Measurements from ENCODE around the gene ZNF397.
A peak's percentile ranks its signal among the peaks of the same experiment; 100 is the strongest.
"Not testable (repeated sequence)": the region's sequence is repeated elsewhere in the genome, so short reads cannot be mapped to it uniquely, and the experiment has no call there.

The ZNF397 gene

GRCh38 chr18:35240664-35241447 is at the start of gene ZNF397:
Gene ZNF397 (plus strand): TSS chr18:35241034. CDS start chr18:35242471, 1,437 bp downstream.
- DNase-seq (ENCODE audit: low spot score), result peak; percentile 93

- DNase-seq (ENCODE audit: low spot score), result no peak
These were observed 49.2 kb upstream of the ZNF397 start for GRCh38 chr18:35191698-35192025.

DNA sequence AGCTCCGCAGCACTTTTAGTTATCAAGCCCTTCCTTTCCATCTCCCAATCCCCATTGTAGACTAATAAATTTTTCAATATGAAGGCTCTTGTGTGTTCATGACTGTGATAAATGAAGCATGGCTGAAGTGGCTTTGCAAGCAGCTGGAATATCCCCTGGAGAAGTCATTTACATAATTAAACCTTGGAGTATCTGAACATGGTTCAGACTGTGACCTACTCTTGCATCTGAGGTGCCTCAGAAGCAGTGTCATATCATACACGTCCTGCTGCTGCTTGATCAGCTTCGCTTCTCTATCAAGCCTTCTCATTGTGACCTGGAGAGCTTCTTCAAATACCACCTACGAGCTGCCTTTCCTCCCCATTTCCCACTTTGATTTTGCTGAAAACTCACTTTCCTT is 48.4 kb upstream of the ZNF397 start:
- no peak for DNase-seq (ENCODE audit: low spot score)

- no peak for DNase-seq (ENCODE audit: low spot score)
These were observed 47.5 kb upstream of the ZNF397 start for GRCh38 chr18:35193316-35193715.

DNA sequence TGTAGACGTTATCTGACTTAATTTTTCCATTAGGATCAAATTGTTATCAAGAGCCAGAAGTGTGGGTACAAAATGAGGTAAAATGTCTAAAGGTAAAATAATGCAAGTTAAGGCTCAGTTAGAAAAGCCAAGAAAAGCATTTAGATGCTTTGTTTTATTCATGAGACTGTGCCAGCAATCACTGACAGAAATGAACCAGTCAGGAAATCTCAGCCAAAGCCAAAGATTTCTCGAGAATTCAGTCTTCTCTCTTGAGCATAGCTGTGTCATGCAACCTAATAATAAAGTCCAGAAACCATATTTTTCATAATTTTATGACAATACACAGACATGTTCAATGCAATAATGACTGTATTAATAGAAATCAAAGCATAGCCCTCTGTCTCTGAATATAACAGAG is 43.5 kb upstream of the ZNF397 start:
- DNase-seq (ENCODE audit: low spot score), result no peak

DNA sequence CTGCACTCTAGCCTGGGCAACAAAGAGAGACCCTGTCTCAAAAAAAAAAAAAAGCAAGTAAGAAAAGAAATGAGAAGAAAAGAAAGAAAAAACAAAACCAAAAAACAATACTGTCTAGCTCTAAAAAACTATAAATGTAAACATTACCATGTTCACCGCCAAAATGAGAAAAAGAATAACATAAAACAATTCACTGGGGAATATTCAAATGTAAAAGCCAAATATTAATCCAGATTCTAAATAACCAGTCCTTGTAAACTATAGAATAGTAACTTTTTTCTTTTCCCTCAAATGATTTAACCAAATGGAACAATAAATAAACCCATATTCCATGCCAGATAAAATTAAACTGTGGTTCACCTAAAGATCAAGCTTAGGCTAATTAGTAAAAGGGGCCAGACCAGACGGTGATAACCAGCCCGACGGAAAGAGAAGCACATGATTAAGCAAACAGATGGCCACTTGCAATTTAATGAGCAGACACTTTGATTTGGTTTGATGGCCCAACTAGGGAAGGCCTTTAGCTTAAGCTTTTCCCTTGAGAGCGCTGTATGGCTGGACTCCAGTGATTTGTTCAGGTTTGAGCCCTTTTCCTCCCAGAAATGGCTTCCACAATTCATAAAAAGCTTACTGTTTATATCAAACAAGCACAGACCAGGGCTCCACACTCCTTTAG is 39.4 kb upstream of the ZNF397 start:
- DNase-seq (ENCODE audit: low spot score), result no peak

DNA sequence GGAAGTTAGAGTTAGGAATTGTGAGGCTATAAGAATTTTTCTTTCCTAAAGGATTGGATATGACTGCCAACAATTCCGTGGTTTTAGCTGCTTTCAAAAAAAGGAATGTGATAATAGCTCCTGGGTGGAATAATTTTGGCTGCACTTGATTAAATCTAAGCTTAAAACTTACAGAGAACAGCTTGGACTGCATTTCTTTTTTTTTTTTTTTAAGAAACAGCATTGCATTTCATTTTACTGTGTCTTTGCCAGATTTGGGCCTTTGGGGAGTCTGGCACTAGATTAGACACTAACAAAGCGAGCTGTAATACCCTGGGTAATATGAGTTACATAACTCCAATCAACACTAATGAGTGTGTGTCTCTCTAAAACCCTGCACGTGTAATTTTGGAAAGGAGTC is 37.8 kb upstream of the ZNF397 start:
- no peak for DNase-seq (ENCODE audit: low spot score)

DNA sequence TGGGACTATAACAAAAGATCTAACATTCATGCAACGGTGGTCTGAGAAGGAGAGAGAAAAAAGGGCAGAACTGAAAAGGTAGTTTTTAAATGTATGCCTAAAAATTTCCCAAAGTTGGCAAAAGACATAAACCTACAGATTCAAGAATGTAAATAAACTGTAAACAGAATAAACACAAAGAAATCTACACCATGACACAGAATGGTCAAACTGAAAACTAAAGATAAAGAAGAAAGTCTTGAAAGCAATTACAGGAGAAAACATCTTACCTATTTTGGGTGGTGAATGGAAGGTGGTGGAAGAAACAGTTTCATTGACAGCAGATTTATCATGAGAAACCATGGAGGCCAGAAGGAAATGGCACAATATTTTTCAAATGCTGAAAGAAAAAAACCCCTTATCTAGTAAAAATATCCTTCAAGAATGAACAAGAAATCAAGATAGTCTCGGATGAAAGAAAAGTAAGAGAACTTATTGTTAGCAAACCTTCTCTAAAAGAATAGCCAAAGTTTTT is 35.6 kb upstream of the ZNF397 start:
- no peak for DNase-seq (ENCODE audit: low spot score)

- not testable (repeated sequence) for DNase-seq (ENCODE audit: low spot score)
These were observed 34.9 kb upstream of the ZNF397 start for GRCh38 chr18:35205746-35206458.

GRCh38 chr18:35215026-35215425 is 25.8 kb upstream of the ZNF397 start:
- no peak for DNase-seq (ENCODE audit: low spot score)

DNA sequence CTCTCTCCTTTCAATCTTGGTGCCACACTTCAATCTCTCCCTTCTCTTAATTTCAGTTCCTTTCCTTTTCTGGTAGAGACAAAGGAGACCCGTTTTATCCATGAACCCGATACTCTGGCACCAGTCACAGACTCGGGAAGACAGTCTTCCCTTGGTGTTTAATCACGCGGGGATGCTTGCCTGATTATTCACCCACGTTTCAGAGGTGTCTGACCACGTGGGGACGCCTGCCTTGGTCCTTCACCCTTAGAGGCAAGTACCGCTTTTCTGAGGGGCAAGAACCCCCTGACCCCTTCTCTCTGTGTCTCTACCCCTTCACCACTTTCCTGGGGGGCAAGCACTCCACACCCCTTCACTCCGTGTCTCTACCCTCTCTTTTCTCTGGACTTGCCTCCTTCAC is 24.2 kb upstream of the ZNF397 start:
- not testable (repeated sequence) for DNase-seq (ENCODE audit: low spot score)

- not testable (repeated sequence) for DNase-seq (ENCODE audit: low spot score)
These were observed 21.5 kb upstream of the ZNF397 start for GRCh38 chr18:35219331-35219730.

GRCh38 chr18:35220424-35220823 is 20.4 kb upstream of the ZNF397 start:
- no peak for DNase-seq (ENCODE audit: low spot score)

GRCh38 chr18:35223797-35224196 is 17.0 kb upstream of the ZNF397 start:
- DNase-seq (ENCODE audit: low spot score), result no peak

GRCh38 chr18:35227254-35227653 is 13.6 kb upstream of the ZNF397 start:
- DNase-seq (ENCODE audit: low spot score), result no peak

GRCh38 chr18:35231052-35231451 is 9.8 kb upstream of the ZNF397 start:
- DNase-seq (ENCODE audit: low spot score), result peak; percentile 83

- no peak for DNase-seq (ENCODE audit: low spot score)
These were observed 4.1 kb upstream of the ZNF397 start for GRCh38 chr18:35236571-35237363.

DNA sequence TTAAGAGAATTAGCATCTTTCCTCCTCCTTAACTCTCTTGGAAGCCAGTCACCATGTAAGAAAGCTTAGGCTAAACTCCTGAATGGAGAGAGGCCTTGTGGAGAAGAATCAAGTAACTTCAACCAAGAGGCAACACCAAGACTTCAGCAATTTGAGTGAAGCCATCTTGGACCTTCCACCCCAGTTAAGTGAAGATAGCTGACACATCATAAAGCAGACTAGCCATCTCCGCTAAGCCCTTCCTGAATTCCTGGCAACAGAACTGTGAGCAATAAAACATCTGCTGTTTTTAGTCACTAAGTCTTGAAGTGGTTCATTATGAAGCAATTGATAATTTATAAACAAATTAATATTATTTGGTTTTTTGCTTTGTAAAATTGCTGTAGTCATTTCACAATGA is 1.5 kb upstream of the ZNF397 start:
- DNase-seq (ENCODE audit: low spot score), result no peak

- no peak for DNase-seq (ENCODE audit: low spot score)
These were observed 592 bp downstream of the ZNF397 start for GRCh38 chr18:35241448-35241804.

GRCh38 chr18:35242426-35242825 is 1.6 kb downstream of the ZNF397 start:
- no peak for DNase-seq (ENCODE audit: low spot score)

DNA sequence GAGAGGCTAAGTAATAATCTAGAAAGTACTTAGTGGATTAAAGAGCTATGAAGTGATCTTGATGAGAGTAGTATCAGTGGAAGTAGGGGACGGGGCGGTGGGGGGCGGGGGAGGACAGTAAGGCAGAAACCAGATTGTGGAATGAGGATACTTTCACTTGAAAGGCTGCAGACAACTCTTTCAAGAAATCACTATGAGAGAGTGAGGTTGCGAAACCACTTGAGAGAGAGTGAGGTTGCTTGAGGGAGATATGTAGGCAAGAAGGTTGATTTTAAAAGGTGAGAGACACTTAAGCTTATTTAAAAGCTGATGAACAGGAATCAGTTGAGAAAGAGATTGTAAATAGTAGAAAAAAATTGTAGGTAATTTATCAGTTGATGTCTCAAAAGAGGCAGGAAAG is 3.8 kb downstream of the ZNF397 start:
- DNase-seq (ENCODE audit: low spot score), result no peak

- no peak for DNase-seq (ENCODE audit: low spot score)
These were observed 5.0 kb downstream of the ZNF397 start for GRCh38 chr18:35245719-35246317.

Data from hematopoietic multipotent progenitor cell treated with erythropoietin and hydrocortisone succinate and interleukin-3 and kit ligand, for 15 days (in vitro differentiated cells).